Choroid plexus epithelial cell (primary cell): ENCODE measurements around the gene GDF3.
"Not testable (repeated sequence)": the region's sequence is repeated elsewhere in the genome, so short reads cannot be mapped to it uniquely, and the experiment has no call there.

ENCODE experiments used
- DNase-seq: peaks from one replicate; pipeline ENCODE4 v3.0.0-alpha.2; 2010; ENCODE audit warnings: low read depth
- H3K4me3 ChIP-seq: 2 replicates; pipeline ENCODE4 v1.5.1; 2011; ENCODE audit warnings: low read depth, mild to moderate bottlenecking, control low read depth, low read length, moderate library complexity
- TF ChIP-seq, protein P1 (sequence below): conservative IDR thresholded peaks from 2 replicates; pipeline ENCODE4 v1.5.1; 2011; ENCODE audit warnings: low read depth, mild to moderate bottlenecking, control low read depth, inconsistent platforms, low read length, moderate library complexity

Gene GDF3

DNA sequence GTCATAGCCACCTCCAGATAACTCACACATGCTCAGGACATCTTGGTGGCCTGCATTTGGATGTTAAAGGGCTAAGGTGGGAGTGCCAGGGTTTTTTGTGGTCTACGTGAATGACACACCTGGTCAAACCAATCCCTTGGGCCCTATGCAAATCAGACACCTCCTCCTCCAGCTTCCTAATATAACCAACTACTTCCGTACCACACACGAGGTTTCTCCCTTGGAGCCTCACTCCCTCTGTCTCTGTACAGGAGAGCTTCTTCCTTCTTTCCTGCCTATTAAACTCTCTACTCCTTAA is 49.4 kb downstream of the GDF3 start:
- no peak overlapping the region for H3K4me3 ChIP-seq
- DNase-seq, result no peak
- TF ChIP-seq, protein P1, sequence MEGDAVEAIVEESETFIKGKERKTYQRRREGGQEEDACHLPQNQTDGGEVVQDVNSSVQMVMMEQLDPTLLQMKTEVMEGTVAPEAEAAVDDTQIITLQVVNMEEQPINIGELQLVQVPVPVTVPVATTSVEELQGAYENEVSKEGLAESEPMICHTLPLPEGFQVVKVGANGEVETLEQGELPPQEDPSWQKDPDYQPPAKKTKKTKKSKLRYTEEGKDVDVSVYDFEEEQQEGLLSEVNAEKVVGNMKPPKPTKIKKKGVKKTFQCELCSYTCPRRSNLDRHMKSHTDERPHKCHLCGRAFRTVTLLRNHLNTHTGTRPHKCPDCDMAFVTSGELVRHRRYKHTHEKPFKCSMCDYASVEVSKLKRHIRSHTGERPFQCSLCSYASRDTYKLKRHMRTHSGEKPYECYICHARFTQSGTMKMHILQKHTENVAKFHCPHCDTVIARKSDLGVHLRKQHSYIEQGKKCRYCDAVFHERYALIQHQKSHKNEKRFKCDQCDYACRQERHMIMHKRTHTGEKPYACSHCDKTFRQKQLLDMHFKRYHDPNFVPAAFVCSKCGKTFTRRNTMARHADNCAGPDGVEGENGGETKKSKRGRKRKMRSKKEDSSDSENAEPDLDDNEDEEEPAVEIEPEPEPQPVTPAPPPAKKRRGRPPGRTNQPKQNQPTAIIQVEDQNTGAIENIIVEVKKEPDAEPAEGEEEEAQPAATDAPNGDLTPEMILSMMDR, result no peak

DNA sequence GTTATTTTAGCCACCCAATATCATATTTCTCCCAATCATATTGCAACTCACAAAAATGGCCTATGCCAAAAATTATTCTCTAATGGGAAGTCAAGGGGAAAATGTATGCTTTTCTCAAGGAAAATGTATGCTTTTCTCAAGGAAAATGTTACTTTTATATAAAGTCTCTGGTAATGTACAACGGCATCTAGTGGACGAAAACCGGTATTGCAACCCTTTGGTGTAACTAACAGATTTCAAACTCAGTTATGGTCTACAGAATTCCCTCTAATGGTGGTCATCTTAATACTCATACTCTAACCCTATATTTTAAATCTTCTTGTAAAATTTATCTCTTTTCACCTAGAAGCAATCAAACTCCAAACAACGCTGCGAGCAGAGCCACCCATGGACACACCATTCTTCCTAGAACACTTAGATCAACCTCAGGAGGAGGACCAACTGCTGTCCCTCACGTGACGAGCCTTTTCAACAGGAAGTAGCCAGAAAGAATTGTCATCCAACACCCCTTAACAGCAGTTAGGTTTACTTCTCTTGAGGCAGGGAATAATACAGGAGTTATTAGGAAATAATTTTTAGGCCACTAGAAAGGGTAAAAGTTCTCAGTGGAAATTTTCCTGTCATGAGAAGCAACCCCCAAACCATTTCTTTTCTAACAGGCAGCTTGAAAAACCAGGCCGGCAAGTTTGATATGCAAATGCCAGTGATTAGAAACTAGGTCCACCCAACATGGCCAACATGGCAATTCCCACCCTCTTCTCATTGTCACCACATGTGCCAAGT is 50.0 kb downstream of the GDF3 start:
- peak; percentile 59 for DNase-seq
- no peak overlapping the region for H3K4me3 ChIP-seq
- TF ChIP-seq, protein P1, result peak; percentile 77

DNA sequence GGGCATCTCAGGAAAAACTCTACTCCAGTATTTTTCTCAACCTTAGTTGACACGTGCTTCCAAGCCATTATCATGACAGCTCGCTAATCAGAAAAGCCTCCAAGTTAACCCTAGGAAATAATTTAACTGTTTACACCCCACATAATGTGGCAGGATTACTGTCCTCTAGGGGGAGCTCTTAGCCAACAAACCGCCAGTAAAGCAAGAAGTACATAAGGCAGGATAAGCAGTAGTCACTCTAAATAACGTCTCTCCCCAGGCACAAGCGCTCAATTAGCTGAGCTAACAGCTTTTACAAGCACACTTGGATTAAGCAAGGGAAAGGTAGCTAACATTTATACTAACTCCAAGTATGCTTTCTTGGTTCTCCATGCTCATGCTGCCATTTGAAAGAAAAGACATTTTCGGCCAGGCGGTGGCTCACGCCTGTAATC is 52.7 kb downstream of the GDF3 start:
- TF ChIP-seq, protein P1, result peak; percentile 44
- no peak overlapping the region for H3K4me3 ChIP-seq
- DNase-seq, result peak; percentile 18

DNA sequence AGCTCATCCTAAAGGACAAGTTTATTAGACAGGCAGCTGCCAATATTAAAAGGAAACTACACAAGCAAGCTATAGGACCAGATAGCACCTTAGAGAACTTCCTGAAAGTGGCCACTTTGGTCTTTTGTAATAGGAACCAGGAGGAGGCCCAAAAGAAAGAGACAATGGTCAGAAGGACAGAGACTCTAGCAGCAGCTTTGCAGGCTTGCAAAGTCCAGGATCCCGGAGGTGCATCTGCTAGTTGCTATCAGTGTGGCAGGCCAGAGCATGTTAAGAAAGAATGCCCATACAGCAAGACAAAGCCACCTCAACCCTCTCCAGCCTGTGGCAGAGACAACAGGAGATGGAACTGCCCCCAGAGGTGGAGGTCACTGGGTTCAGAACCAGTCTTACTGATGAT is 53.3 kb downstream of the GDF3 start:
- no peak for DNase-seq
- H3K4me3 ChIP-seq, result no peak overlapping the region
- TF ChIP-seq, protein P1, result no peak

DNA sequence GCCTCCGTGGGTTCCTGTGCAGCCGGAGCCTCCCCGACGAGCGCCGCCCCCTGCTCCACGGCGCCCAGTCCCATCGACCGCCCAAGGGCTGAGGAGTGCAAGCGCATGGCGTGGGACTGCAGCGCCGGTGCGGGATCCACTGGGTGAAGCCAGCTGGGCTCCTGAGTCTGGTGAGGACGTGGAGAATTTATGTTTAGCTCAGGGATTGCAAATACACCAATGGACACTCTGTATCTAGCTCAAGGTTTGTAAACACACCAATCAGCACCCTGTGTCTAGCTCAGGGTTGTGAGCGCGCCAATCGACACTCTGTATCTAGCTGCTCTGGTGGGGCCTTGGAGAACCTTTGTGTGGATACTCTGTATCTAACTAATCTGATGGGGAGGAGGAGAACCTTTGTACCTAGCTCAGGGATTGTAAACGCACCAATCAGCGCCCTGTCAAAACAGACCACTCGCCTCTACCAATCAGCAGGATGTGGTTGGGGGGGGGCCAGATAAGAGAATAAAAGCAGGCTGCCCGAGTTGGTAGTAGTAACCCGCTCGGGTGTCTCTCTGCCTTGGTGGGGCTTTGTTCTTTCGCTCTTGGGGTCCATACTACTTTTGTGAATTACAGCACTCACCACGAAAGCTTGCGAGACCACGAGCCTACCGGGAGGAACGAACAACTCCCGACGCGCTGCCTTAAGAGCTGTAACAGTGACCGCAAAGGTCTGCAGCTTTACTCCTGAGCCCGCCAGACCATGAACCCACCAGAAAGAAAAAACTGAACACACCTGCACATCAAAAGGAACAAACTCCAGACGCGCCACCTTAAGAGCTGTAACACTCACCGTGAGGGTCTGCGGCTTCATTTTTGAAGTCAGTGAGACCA is 55.2 kb downstream of the GDF3 start:
- not testable (repeated sequence) for H3K4me3 ChIP-seq
- peak; percentile 2 for DNase-seq
